Cardiac fibroblast (primary cell): ENCODE measurements around the gene DIPK1B.
A peak's percentile ranks its signal among the peaks of the same experiment; 100 is the strongest.

Experiments used
- DNase-seq, 2 donors: peaks; one replicate each; pipeline versions ENCODE4 v3.0.0 to v3.0.0-alpha.2; 2010; ENCODE audit warnings: low read depth in 2 of 2
- H3K4me3 ChIP-seq, 2 donors: replicated peaks in 1 of 2; 1 replicate in 1 of 2; 2 replicates in 1 of 2; pipeline ENCODE4 v1.5.1; 2011; ENCODE audit warnings: low read depth in 2 of 2, low read length in 2 of 2, mild to moderate bottlenecking in 2 of 2, moderate library complexity in 1 of 2
- CTCF ChIP-seq: IDR thresholded peaks from one replicate; pipeline ENCODE4 v1.5.1; 2011; ENCODE audit warnings: low read depth, mild to moderate bottlenecking, low read length, inconsistent platforms

Gene DIPK1B

GRCh38 chr9:136729144-136729543, 16.8 kb downstream of the DIPK1B start:
- DNase-seq = no peak
- TF ChIP-seq CTCF = no peak
- peak overlapping the region; percentile 67 to 97 for H3K4me3 ChIP-seq

DNA sequence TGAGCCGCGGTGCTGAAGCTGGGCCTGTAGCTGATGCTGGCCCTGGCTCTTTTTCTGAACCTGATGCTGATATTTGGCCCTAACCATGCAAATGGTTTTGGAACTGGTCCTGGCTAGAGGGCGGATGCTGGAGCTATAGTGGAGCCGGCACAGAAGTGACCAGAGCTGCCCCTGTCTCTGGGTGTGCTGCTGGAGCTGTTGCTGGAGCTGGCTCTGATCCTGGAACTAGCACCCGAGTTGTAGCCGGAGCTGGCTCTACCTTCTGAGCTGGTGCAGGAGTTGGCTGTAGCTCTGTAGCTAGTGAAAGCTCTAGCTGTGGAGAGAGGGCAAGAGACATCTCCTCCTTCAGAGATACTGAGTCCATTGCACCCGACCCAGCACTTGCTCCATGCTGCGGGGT, 17.6 kb downstream of the DIPK1B start:
- TF ChIP-seq CTCF = no peak
- H3K4me3 ChIP-seq = no peak overlapping the region
- DNase-seq = no peak

DNA sequence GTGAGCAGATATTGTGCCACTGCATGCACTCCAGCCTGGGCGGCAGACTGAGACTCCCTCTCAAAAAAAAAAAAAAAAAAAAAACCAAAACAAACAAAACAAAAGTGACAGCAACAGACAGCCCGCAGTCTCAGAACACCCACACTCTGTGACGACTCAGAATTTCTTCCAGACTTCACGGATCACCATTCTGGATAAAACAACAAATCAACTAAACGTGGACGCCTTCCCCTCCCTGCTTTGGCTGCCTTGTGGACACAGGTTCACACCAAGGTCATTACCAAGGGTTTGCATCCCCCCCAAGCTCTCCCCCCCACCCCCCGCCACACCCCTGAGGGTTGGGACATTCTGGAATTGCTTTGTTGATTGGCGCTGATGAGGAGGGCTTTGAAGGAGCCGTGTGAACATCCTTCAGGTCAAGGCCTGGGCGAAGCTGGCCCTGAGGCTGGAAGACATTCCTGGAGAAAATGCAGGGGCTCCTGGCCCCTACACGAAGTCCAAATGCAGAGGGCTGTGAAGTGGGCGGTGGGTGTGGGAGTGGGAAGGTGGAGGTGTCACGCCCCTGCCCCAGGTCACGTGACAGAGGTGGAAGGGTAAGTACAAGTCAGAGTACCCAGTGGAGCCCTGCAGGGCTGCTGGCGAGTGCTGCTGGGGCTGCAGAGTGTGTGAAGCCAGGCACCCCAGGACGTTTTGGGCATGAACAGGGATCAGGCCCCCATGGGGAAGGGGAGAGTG, 20.2 kb downstream of the DIPK1B start:
- H3K4me3 ChIP-seq = no peak overlapping the region
- no peak for TF ChIP-seq CTCF
- DNase-seq = no peak

- no peak for DNase-seq
Measured at GRCh38 chr9:136733611-136734010, 21.2 kb downstream of the DIPK1B start.

DNA sequence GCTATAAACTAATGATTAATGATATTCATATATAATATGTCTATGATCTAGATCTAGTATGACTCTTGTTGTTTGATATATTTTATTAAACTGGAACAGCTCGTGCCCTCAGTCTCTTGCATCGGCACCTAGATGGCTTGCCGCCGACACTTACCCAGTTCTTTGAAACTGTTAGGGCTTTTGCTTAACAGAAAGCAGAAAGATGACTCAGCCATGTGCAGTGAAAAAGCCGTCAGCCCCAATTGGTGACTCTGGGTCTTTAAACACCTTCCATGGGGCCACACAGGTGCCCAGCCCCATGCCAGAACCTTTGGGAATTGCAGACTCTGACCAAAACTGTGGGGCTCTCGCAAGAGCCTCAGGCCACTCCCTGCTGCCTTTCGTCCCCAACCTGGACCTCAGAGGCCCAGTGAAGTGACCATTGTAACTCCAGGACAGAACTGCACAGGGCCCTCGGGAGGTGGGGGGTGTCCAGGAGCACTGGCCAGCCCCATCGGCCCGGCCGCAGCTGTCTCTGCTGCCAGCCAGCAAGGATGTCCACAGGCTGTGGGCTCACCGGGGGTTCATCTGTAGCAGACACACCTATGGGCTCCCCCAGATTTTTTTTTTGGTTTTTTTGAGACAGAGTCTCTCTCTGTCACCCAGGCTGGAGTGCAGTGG, 22.6 kb downstream of the DIPK1B start:
- H3K4me3 ChIP-seq = no peak overlapping the region
- DNase-seq = no peak
- no peak for TF ChIP-seq CTCF

More at GRCh38 chr9:136733611-136734010, 21.2 kb downstream of the DIPK1B start:
- no peak overlapping the region for H3K4me3 ChIP-seq
- no peak for TF ChIP-seq CTCF

- H3K4me3 ChIP-seq = no peak overlapping the region
- DNase-seq = no peak
- no peak for TF ChIP-seq CTCF
Measured at GRCh38 chr9:136735812-136736480, 23.6 kb downstream of the DIPK1B start.
